Liver (tissue), 9 donors: ENCODE measurements around the gene DOK1. TPM values are rescaled to one million over a fixed set of nuclear protein-coding genes. Genes with fewer than 3 reads are reported as not detected.

Experiments used
- DNase-seq: peaks from one replicate; pipeline ENCODE4 v3.0.0-alpha.2; 2017; ENCODE audit warnings: low spot score
- H3K27ac ChIP-seq, 2 donors: one replicate each; pipeline ENCODE4 v1.7.0; 2013; ENCODE audit warnings: inconsistent platforms in 2 of 2, low read length in 2 of 2, control low read depth in 1 of 2, low read depth in 1 of 2, mild to moderate bottlenecking in 1 of 2
- H3K27me3 ChIP-seq, 4 donors: one replicate each; pipeline versions ENCODE4 v1.6.1 to v1.7.0; 2013; ENCODE audit warnings: low read length in 3 of 4, inconsistent platforms in 1 of 4, mild to moderate bottlenecking in 1 of 4, moderate library complexity in 1 of 4; ENCODE audit not compliant: control insufficient read depth in 4 of 4, insufficient read depth in 4 of 4
- H3K36me3 ChIP-seq, 4 donors: one replicate each; pipeline versions ENCODE4 v1.6.1 to v1.7.0; 2013; ENCODE audit warnings: low read length in 3 of 4, mild to moderate bottlenecking in 3 of 4, low read depth in 1 of 4, moderate library complexity in 1 of 4; ENCODE audit not compliant: control insufficient read depth in 4 of 4, insufficient read depth in 3 of 4
- H3K4me1 ChIP-seq, 4 donors: one replicate each; pipeline versions ENCODE4 v1.6.1 to v1.7.0; 2013; ENCODE audit warnings: low read length in 3 of 4, mild to moderate bottlenecking in 3 of 4, moderate library complexity in 1 of 4; ENCODE audit not compliant: control insufficient read depth in 4 of 4, insufficient read depth in 4 of 4
- H3K4me3 ChIP-seq, 3 donors: one replicate each; pipeline versions ENCODE4 v1.6.1 to v1.7.0; 2013; ENCODE audit warnings: low read length in 3 of 3, control low read depth in 1 of 3, low read depth in 1 of 3, mild to moderate bottlenecking in 1 of 3
- H3K9ac ChIP-seq, 2 donors: one replicate each; pipeline ENCODE4 v1.7.0; 2013; ENCODE audit warnings: low read length in 2 of 2, mild to moderate bottlenecking in 2 of 2, moderate library complexity in 2 of 2, control low read depth in 1 of 2, low read depth in 1 of 2
- H3K9me3 ChIP-seq, 4 donors: one replicate each; pipeline versions ENCODE4 v1.6.1 to v1.7.0; 2013; ENCODE audit warnings: low read length in 3 of 4; ENCODE audit not compliant: control insufficient read depth in 4 of 4
- EGR1 ChIP-seq, 2 donors: IDR thresholded peaks; 2 replicates each; pipeline ENCODE4 v1.6.1; 2016 to 2018; ENCODE audit warnings: antibody characterized with exemption in 2 of 2, low read depth in 2 of 2
- FOXA1 ChIP-seq: IDR thresholded peaks from 2 replicates; pipeline ENCODE4 v1.6.1; 2016; ENCODE audit warnings: antibody characterized with exemption
- FOXA2 ChIP-seq: IDR thresholded peaks from 2 replicates; pipeline ENCODE4 v1.6.1; 2016; ENCODE audit warnings: antibody characterized with exemption
- GABPA ChIP-seq, 2 donors: IDR thresholded peaks in 1 of 2; conservative IDR thresholded peaks in 1 of 2; 2 replicates each; pipeline ENCODE4 v1.6.1; 2016; ENCODE audit warnings: antibody characterized with exemption in 2 of 2, mild to moderate bottlenecking in 1 of 2, moderate library complexity in 1 of 2
- HNF4A ChIP-seq, 2 donors: conservative IDR thresholded peaks; 2 replicates each; pipeline ENCODE4 v1.6.1; 2016; ENCODE audit warnings: antibody characterized with exemption in 2 of 2, mild to moderate bottlenecking in 2 of 2
- HNF4G ChIP-seq: IDR thresholded peaks from 2 replicates; pipeline ENCODE4 v1.6.1; 2016; ENCODE audit warnings: antibody characterized with exemption
- JUND ChIP-seq, 2 donors: IDR thresholded peaks; 2 replicates each; pipeline ENCODE4 v1.6.1; 2016; ENCODE audit warnings: antibody characterized with exemption in 2 of 2
- NR2F2 ChIP-seq: IDR thresholded peaks from 2 replicates; pipeline ENCODE4 v1.6.1; 2016; ENCODE audit warnings: antibody characterized with exemption
- RAD21 ChIP-seq, 2 donors: IDR thresholded peaks; 2 replicates each; pipeline ENCODE4 v1.6.1; 2016; ENCODE audit warnings: antibody characterized with exemption in 2 of 2, mild to moderate bottlenecking in 2 of 2
- RXRA ChIP-seq, 2 donors: IDR thresholded peaks; 2 replicates each; pipeline ENCODE4 v1.6.1; 2017 to 2018; ENCODE audit warnings: antibody characterized with exemption in 2 of 2, mild to moderate bottlenecking in 1 of 2
- SP1 ChIP-seq: IDR thresholded peaks from 2 replicates; pipeline ENCODE4 v1.6.1; 2018; ENCODE audit warnings: antibody characterized with exemption, mild to moderate bottlenecking
- TAF1 ChIP-seq: conservative IDR thresholded peaks from 2 replicates; pipeline ENCODE4 v1.6.1; 2016; ENCODE audit warnings: antibody characterized with exemption, mild to moderate bottlenecking
- YY1 ChIP-seq: IDR thresholded peaks from 2 replicates; pipeline ENCODE4 v1.6.1; 2016; ENCODE audit warnings: antibody characterized with exemption, mild to moderate bottlenecking
- WGBS: extraction: QIAGEN DNeasy Blood & Tissue Kit; methylation state at CpG from one replicate; pipeline ENCODE4 v1.1.7; 2013; 5-methylcytosine and 5-hydroxymethylcytosine counted together
- polyA plus RNA-seq, 2 donors: library from polyadenylated mRNA; stranded (reverse) in 1 of 2; unstranded in 1 of 2; fragments of 200-250 nt in 1 of 2; fragments of >200 nt in 1 of 2; fragmentation: Nextera tagmentation in 1 of 2; extraction: Ambion mirVana in 1 of 2; gene quantifications; one replicate each; pipeline versions ENCODE4 v1.2.1 to v1.2.3, GENCODE V29; 2013 to 2015
- total RNA-seq, 2 donors: library from RNA; depleted of rRNA; stranded (reverse); fragments of >200 nt; gene quantifications; one replicate each; pipeline ENCODE4 v1.2.3, GENCODE V29; 2014
- TF ChIP-seq, protein P1 (sequence below): IDR thresholded peaks from 2 replicates; pipeline ENCODE4 v1.6.1; 2016; ENCODE audit warnings: antibody characterized with exemption
- TF ChIP-seq, protein P2 (sequence below): IDR thresholded peaks from 2 replicates; pipeline ENCODE4 v1.6.1; 2016; ENCODE audit warnings: antibody characterized with exemption
- TF ChIP-seq, protein P3 (sequence below): fragments of 150-350 bp; IDR thresholded peaks from 2 replicates; pipeline ENCODE4 v1.5.1; 2017; ENCODE audit warnings: improper control_type of control experiment, low read depth, low read length; ENCODE audit not compliant: missing input control
- TF ChIP-seq, protein P4 (sequence below): IDR thresholded peaks from 2 replicates; pipeline ENCODE4 v1.6.1; 2016; ENCODE audit warnings: antibody characterized with exemption
- donor health status: healthy.
- donor health status: healthy.
- donor health status: healthy.
- donor health status: healthy.
- donor health status: healthy.

The DOK1 gene
- total and polyA plus RNA-seq, 4 donors = 2.0 to 8.6 (median 4.1) TPM

DNA sequence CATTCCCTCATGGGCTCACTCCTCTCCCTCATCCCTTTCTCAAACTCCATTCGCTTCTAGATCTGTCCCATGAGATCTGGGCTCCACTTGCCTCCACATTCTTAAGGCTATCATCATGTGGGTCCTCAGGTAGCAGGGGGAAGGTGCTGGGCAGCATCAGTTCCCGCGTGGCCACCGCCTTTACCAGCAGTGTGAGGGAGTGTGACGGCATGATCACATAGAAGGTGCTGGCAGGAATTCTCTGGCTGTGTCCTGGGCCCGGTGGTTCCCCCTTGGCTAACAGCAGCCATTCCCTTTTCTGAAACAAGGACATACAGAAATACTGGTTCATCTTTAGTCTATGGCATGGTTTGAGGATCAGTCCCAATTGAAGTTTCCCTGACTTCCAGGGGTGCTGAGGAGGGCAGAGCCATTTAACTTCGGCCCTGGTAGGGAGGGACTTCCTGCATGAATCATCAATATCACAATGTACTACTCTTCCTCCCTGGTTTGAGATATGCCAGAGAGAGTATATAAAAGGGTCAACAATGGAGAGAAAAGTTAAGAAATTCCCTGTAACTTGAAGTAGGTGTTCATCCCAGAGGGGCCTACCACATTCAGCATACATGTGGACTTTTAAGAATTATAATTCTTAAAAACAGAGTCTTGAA is 7.7 kb downstream of the DOK1 start (continued):
- no peak for TF ChIP-seq SP1
- no peak for TF ChIP-seq EGR1 (IDR thresholded peaks at IDR 0.05; ENCODE audit: low read depth in 2 of 2)
- no peak for TF ChIP-seq HNF4G
- no peak for TF ChIP-seq FOXA1
- no peak for TF ChIP-seq RAD21 (IDR thresholded peaks at IDR 0.05)
- no peak for TF ChIP-seq JUND (IDR thresholded peaks at IDR 0.05)
- TF ChIP-seq, protein P1, sequence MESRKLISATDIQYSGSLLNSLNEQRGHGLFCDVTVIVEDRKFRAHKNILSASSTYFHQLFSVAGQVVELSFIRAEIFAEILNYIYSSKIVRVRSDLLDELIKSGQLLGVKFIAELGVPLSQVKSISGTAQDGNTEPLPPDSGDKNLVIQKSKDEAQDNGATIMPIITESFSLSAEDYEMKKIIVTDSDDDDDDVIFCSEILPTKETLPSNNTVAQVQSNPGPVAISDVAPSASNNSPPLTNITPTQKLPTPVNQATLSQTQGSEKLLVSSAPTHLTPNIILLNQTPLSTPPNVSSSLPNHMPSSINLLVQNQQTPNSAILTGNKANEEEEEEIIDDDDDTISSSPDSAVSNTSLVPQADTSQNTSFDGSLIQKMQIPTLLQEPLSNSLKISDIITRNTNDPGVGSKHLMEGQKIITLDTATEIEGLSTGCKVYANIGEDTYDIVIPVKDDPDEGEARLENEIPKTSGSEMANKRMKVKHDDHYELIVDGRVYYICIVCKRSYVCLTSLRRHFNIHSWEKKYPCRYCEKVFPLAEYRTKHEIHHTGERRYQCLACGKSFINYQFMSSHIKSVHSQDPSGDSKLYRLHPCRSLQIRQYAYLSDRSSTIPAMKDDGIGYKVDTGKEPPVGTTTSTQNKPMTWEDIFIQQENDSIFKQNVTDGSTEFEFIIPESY = no peak
- no peak for TF ChIP-seq RXRA (IDR thresholded peaks at IDR 0.05)

DNA sequence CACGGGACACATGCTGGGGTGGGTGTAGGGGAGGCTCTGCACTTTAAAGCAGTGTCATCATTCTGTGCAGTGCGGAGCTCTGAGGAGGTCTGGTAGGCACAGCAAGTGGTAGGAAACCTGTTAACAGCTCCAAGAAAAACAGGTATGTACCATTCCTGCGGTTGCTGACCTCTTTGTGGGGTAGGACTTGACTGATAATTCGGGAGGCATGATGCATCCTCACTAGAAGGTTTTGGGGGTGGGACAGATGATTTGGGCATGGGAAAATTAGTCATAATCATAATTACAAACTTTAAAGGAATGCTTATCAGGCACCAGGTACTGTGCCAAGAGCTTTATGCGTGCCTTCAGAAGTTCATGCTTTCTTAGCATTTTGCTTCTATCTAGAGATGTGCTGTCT is 9.7 kb downstream of the DOK1 start:
- Histone ChIP-seq H3K36me3 (no peaks in the 10 kb centered on the region), H3K4me1 (no peaks in the 10 kb centered on the region), H3K9me3 (no peaks in the 10 kb centered on the region), H3K9ac (no peak overlapping the region), H3K4me3 (no peak overlapping the region), H3K27ac (no peak overlapping the region), H3K27me3 (no peaks in the 10 kb centered on the region)
- WGBS = 75% methylated on average over 5 of the region's 5 CpGs
- TF ChIP-seq RAD21 (IDR thresholded peaks at IDR 0.05) (no peak), JUND (IDR thresholded peaks at IDR 0.05) (no peak), NR2F2 (no peak), GABPA (IDR thresholded peaks at IDR 0.05 in 1 of 2, conservative IDR thresholded peaks at IDR 0.05 in 1 of 2) (no peak), FOXA2 (no peak), EGR1 (IDR thresholded peaks at IDR 0.05; ENCODE audit: low read depth in 2 of 2) (no peak), HNF4A (conservative IDR thresholded peaks at IDR 0.05) (no peak), TAF1 (no peak), HNF4G (no peak), RXRA (IDR thresholded peaks at IDR 0.05) (no peak), YY1 (no peak)
- TF ChIP-seq, protein P1 = no peak
- TF ChIP-seq, protein P2, sequence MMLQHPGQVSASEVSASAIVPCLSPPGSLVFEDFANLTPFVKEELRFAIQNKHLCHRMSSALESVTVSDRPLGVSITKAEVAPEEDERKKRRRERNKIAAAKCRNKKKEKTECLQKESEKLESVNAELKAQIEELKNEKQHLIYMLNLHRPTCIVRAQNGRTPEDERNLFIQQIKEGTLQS = no peak
- TF ChIP-seq, protein P3, sequence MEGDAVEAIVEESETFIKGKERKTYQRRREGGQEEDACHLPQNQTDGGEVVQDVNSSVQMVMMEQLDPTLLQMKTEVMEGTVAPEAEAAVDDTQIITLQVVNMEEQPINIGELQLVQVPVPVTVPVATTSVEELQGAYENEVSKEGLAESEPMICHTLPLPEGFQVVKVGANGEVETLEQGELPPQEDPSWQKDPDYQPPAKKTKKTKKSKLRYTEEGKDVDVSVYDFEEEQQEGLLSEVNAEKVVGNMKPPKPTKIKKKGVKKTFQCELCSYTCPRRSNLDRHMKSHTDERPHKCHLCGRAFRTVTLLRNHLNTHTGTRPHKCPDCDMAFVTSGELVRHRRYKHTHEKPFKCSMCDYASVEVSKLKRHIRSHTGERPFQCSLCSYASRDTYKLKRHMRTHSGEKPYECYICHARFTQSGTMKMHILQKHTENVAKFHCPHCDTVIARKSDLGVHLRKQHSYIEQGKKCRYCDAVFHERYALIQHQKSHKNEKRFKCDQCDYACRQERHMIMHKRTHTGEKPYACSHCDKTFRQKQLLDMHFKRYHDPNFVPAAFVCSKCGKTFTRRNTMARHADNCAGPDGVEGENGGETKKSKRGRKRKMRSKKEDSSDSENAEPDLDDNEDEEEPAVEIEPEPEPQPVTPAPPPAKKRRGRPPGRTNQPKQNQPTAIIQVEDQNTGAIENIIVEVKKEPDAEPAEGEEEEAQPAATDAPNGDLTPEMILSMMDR = no peak
- TF ChIP-seq, protein P4, sequence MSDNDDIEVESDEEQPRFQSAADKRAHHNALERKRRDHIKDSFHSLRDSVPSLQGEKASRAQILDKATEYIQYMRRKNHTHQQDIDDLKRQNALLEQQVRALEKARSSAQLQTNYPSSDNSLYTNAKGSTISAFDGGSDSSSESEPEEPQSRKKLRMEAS = no peak
- DNase-seq = no peak
